ENCODE data around the gene CFAP57.

CFAP57 gene

GRCh38 chr1:43302721-43303470 lies 130.8 kb downstream of the CFAP57 start:
- DNase-seq: no peak

GRCh38 chr1:43303471-43304313 lies 131.6 kb downstream of the CFAP57 start:
- no peak for DNase-seq

Measured in stimulated activated CD4-positive, alpha-beta T cell treated with anti-CD3 and anti-CD28 coated beads, Interleukin-4, amount 100 ng/mL, for 1 hour (primary cell).